ENCODE data around the gene IMPDH2.
A peak's percentile ranks its signal among the peaks of the same experiment; 100 is the strongest.

IMPDH2 gene

GRCh38 chr3:49053543-49053942, 24.3 kb upstream of the IMPDH2 start:
- no peak for DNase-seq (ENCODE audit: low read depth)
- no peak for TF ChIP-seq CTCF (IDR thresholded peaks at IDR 0.05; ENCODE audit: insufficient read depth, low read depth, low read length, missing control alignments)
- no peak overlapping the region for H3K4me3 ChIP-seq (ENCODE audit: low read depth, low read length)

GRCh38 chr3:49035281-49035680, 6.1 kb upstream of the IMPDH2 start:
- no peak for DNase-seq (ENCODE audit: low read depth)
- H3K4me3 ChIP-seq (ENCODE audit: low read depth, low read length), result no peak overlapping the region
- TF ChIP-seq CTCF (IDR thresholded peaks at IDR 0.05; ENCODE audit: insufficient read depth, low read depth, low read length, missing control alignments), result no peak

- TF ChIP-seq CTCF (IDR thresholded peaks at IDR 0.05; ENCODE audit: insufficient read depth, low read depth, low read length, missing control alignments), result no peak
- no peak overlapping the region for H3K4me3 ChIP-seq (ENCODE audit: low read depth, low read length)
- no peak for DNase-seq (ENCODE audit: low read depth)
These were observed 5.5 kb upstream of the IMPDH2 start for GRCh38 chr3:49034650-49035049.

- TF ChIP-seq CTCF (IDR thresholded peaks at IDR 0.05; ENCODE audit: insufficient read depth, low read depth, low read length, missing control alignments), result no peak
- no peak overlapping the region for H3K4me3 ChIP-seq (ENCODE audit: low read depth, low read length)
- no peak for DNase-seq (ENCODE audit: low read depth)
These were observed 3.6 kb upstream of the IMPDH2 start for GRCh38 chr3:49032646-49033304.

DNA sequence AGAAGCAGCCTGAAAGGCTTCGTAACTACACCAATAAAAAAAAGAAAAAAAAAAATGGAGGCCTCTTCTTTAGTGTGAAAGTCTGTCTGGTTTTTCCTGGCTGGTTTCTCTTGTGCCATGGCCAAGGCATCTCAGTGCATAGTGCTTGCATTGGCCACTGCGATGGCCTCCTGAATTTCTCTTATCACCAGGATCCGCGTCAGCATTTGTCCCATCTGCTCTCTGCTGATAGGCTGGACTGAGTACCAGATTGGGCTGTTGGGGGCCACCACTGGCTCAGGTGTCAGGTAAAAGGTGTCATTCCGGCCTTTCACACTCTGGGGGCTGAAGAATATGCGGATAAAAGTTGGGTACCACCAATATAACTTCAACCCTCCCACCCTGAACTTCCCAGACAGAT, 1.1 kb upstream of the IMPDH2 start:
- DNase-seq (ENCODE audit: low read depth), result no peak
- TF ChIP-seq CTCF (IDR thresholded peaks at IDR 0.05; ENCODE audit: insufficient read depth, low read depth, low read length, missing control alignments), result no peak
- H3K4me3 ChIP-seq (ENCODE audit: low read depth, low read length), result no peak overlapping the region

DNA sequence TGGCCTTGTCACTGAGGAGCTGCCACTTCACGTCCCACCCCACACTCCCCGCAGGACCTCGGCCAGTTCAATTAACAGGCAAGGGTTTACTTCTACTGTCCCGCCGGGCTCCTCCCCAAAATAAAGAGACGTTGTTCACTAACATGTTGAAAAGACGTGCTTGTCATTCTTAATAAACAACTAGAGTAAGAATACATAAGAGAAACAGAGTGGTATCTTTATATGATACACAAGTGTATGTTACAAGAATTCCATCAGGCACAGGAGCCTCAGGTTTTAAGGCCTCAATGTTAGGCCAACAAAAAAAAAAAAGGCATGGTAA, 326 bp upstream of the IMPDH2 start:
- no peak for TF ChIP-seq CTCF (IDR thresholded peaks at IDR 0.05; ENCODE audit: insufficient read depth, low read depth, low read length, missing control alignments)
- no peak overlapping the region for H3K4me3 ChIP-seq (ENCODE audit: low read depth, low read length)
- DNase-seq (ENCODE audit: low read depth), result no peak

- DNase-seq (ENCODE audit: low read depth), result no peak
- no peak for TF ChIP-seq CTCF (IDR thresholded peaks at IDR 0.05; ENCODE audit: insufficient read depth, low read depth, low read length, missing control alignments)
- peak overlapping the region; percentile 89 for H3K4me3 ChIP-seq (ENCODE audit: low read depth, low read length)
These were observed 913 bp downstream of the IMPDH2 start for GRCh38 chr3:49028298-49028672.

All from GM12865 (cell line).